Transverse colon (tissue), 4 donors: ENCODE data around the gene STEAP1B. TPM values are rescaled to one million over a fixed set of nuclear protein-coding genes. Genes with fewer than 3 reads are reported as not detected.

Source experiments
- DNase-seq: peaks from one replicate; pipeline ENCODE4 v3.0.0-alpha.2; 2019
- H3K27ac ChIP-seq, 4 donors: fragments of 200-600 bp; sonication (generic); 2 replicates each; pipeline ENCODE4 v1.5.1; 2016 to 2018; ENCODE audit warnings: inconsistent platforms in 4 of 4
- H3K27me3 ChIP-seq: fragments of 200-600 bp; sonication (generic); 2 replicates; pipeline ENCODE4 v1.5.1; 2017; ENCODE audit warnings: inconsistent platforms
- H3K36me3 ChIP-seq, 4 donors: fragments of 200-600 bp; sonication (generic); 2 replicates each; pipeline ENCODE4 v1.5.1; 2017 to 2019; ENCODE audit warnings: inconsistent platforms in 4 of 4
- H3K4me1 ChIP-seq, 4 donors: fragments of 200-600 bp; sonication (generic); 2 replicates each; pipeline ENCODE4 v1.5.1; 2017 to 2020; ENCODE audit warnings: inconsistent platforms in 4 of 4
- H3K4me3 ChIP-seq, 4 donors: fragments of 200-600 bp; sonication (generic); 1 replicate in 1 of 4; 2 replicates in 3 of 4; pipeline versions ENCODE4 v1.5.1 to v1.6.1; 2017 to 2019; ENCODE audit warnings: inconsistent platforms in 4 of 4
- H3K9me3 ChIP-seq, 2 donors: fragments of 200-600 bp; sonication (generic); 2 replicates each; pipeline ENCODE4 v1.5.1; 2017 to 2019; ENCODE audit warnings: inconsistent platforms in 2 of 2
- CTCF ChIP-seq, 5 experiments: fragments of 200-600 bp in 3 of 5; fragments of 450-650 bp in 2 of 5; sonication (generic) in 3 of 5; IDR thresholded peaks; 1 replicate in 2 of 5; 2 replicates in 3 of 5; pipeline ENCODE4 v1.5.1; 2016 to 2017; ENCODE audit warnings: antibody characterized with exemption in 5 of 5, inconsistent platforms in 3 of 5, mild to moderate bottlenecking in 2 of 5, moderate library complexity in 1 of 5
- EP300 ChIP-seq: sonication (generic); formaldehyde crosslinking; IDR thresholded peaks from one replicate; pipeline ENCODE4 v1.6.1; 2017; ENCODE audit warnings: antibody characterized with exemption, low read depth
- POLR2A ChIP-seq: fragments of 450-650 bp; IDR thresholded peaks from one replicate; pipeline ENCODE4 v1.6.1; 2016; ENCODE audit warnings: antibody characterized with exemption, mild to moderate bottlenecking, moderate library complexity
- POLR2AphosphoS5 ChIP-seq, 3 donors: sonication (generic); formaldehyde crosslinking; IDR thresholded peaks; one replicate each; pipeline ENCODE4 v1.6.1; 2016; ENCODE audit warnings: antibody characterized with exemption in 3 of 3
- WGBS, 2 donors: methylation state at CpG; one replicate each; pipeline ENCODE4 v1.1.5; 2018; ENCODE audit warnings: low coverage in 1 of 2; 5-methylcytosine and 5-hydroxymethylcytosine counted together
- in situ Hi-C, 4 donors: fragments of 200-750 bp; cut with MboI; loops; one replicate each; pipeline versions ENCODE4 v1.15.0 to v1.15.1; 2017; ENCODE audit warnings: low sequenced_read_pairs in 3 of 4, low pct_ligation_motif_present in 1 of 4, low pct_unique_long_range_greater_than_20kb in 1 of 4
- intact Hi-C: fragments of 100-400 bp; cut with DNase I; formaldehyde crosslinking; loops from one replicate; pipeline ENCODE4 v1.15.1; 2023; ENCODE audit warnings: low total_unique reads
- total RNA-seq, 4 donors: library from RNA; depleted of rRNA; stranded (reverse); fragments of >200 nt; gene quantifications; one replicate each; pipeline ENCODE4 v1.1.0, GENCODE V29; 2016

STEAP1B gene
- total RNA-seq, 4 donors from 2014 or later = 0.64 to 3.7 TPM; not detected in 2

- H3K9me3 ChIP-seq = no peaks in the 10 kb centered on the region
- in situ Hi-C loops = no loop called here
- no peaks in the 10 kb centered on the region for H3K36me3 ChIP-seq
- no peak overlapping the region for H3K27ac ChIP-seq
- H3K27me3 ChIP-seq = no peaks in the 10 kb centered on the region
- TF ChIP-seq POLR2A (no peak), POLR2AphosphoS5 (IDR thresholded peaks at IDR 0.05) (no peak), CTCF (IDR thresholded peaks at IDR 0.05) (no peak), EP300 (no peak)
- intact Hi-C loops = no loop called here
- WGBS, 2 donors = 38 to 57% methylated on average over 2 to 3 of the region's 3 CpGs
- H3K4me1 ChIP-seq = peaks cover 0 to 3% (median 0%) of the 10 kb centered on the region in 4 donors
- H3K4me3 ChIP-seq = no peak overlapping the region
- DNase-seq = no peak
Observed at GRCh38 chr7:22469371-22470143, 30.4 kb downstream of the STEAP1B start.

GRCh38 chr7:22468609-22469008 is 31.4 kb downstream of the STEAP1B start:
- H3K9me3 ChIP-seq = no peaks in the 10 kb centered on the region
- H3K27ac ChIP-seq = no peak overlapping the region
- H3K4me1 ChIP-seq = peaks cover 0 to 3% (median 0%) of the 10 kb centered on the region in 4 donors
- H3K36me3 ChIP-seq = no peaks in the 10 kb centered on the region
- intact Hi-C loops (no loop called here), in situ Hi-C loops (no loop called here)
- no peaks in the 10 kb centered on the region for H3K27me3 ChIP-seq
- DNase-seq = no peak
- H3K4me3 ChIP-seq = no peak overlapping the region
- TF ChIP-seq POLR2AphosphoS5 (IDR thresholded peaks at IDR 0.05) (no peak), EP300 (no peak), POLR2A (no peak), CTCF (IDR thresholded peaks at IDR 0.05) (no peak)
- 91 to 97% methylated on average over 3 of the region's 3 CpGs for WGBS, 2 donors

GRCh38 chr7:22464299-22464698 is 35.7 kb downstream of the STEAP1B start:
- 74 to 83% methylated on average over 2 to 4 of the region's 4 CpGs for WGBS, 2 donors
- DNase-seq = no peak
- intact Hi-C loops = no loop called here
- Histone ChIP-seq H3K27me3 (no peaks in the 10 kb centered on the region), H3K27ac (no peak overlapping the region), H3K36me3 (no peaks in the 10 kb centered on the region), H3K4me3 (no peak overlapping the region), H3K4me1 (peaks cover 0 to 3% (median 0%) of the 10 kb centered on the region in 4 donors), H3K9me3 (no peaks in the 10 kb centered on the region)
- TF ChIP-seq POLR2AphosphoS5 (IDR thresholded peaks at IDR 0.05) = no peak
- no peak for TF ChIP-seq POLR2A
- TF ChIP-seq CTCF (IDR thresholded peaks at IDR 0.05) = no peak
- no peak for TF ChIP-seq EP300
- in situ Hi-C loops = no loop called here

- no peaks in the 10 kb centered on the region for H3K27me3 ChIP-seq
- intact Hi-C loops = no loop called here
- H3K9me3 ChIP-seq = no peaks in the 10 kb centered on the region
- no peak overlapping the region for H3K4me3 ChIP-seq
- in situ Hi-C loops = no loop called here
- no peak overlapping the region for H3K27ac ChIP-seq
- no peak for TF ChIP-seq POLR2AphosphoS5 (IDR thresholded peaks at IDR 0.05)
- TF ChIP-seq EP300 = no peak
- no peak for TF ChIP-seq POLR2A
- TF ChIP-seq CTCF (IDR thresholded peaks at IDR 0.05) = no peak
- H3K4me1 ChIP-seq = no peaks in the 10 kb centered on the region
- H3K36me3 ChIP-seq = no peaks in the 10 kb centered on the region
- WGBS, 2 donors = 91 to 94% methylated on average over 3 to 5 of the region's 5 CpGs
- no peak for DNase-seq
Observed at GRCh38 chr7:22460363-22460988, 39.5 kb downstream of the STEAP1B start.
